Subcutaneous abdominal adipose tissue (tissue), 5 donors: Measurements from ENCODE around the gene PDK1.

Experiments
- H3K27ac ChIP-seq: one replicate; pipeline ENCODE4 v1.7.0; 2013; ENCODE audit warnings: low read depth, mild to moderate bottlenecking, inconsistent platforms, low read length, moderate library complexity
- H3K27me3 ChIP-seq, 5 donors: one replicate each; pipeline ENCODE4 v1.7.0; 2013; ENCODE audit warnings: low read length in 5 of 5, inconsistent platforms in 1 of 5; ENCODE audit not compliant: control insufficient read depth in 5 of 5, insufficient read depth in 4 of 5
- H3K36me3 ChIP-seq, 5 donors: one replicate each; pipeline ENCODE4 v1.7.0; 2013; ENCODE audit warnings: low read length in 5 of 5; ENCODE audit not compliant: control insufficient read depth in 5 of 5, insufficient read depth in 5 of 5
- H3K4me1 ChIP-seq, 5 donors: one replicate each; pipeline ENCODE4 v1.7.0; 2013; ENCODE audit warnings: low read length in 5 of 5, mild to moderate bottlenecking in 3 of 5, moderate library complexity in 1 of 5; ENCODE audit not compliant: control insufficient read depth in 5 of 5, insufficient read depth in 5 of 5
- H3K4me3 ChIP-seq, 5 donors: one replicate each; pipeline ENCODE4 v1.7.0; 2013; ENCODE audit warnings: low read length in 5 of 5, low read depth in 1 of 5
- H3K9ac ChIP-seq, 5 donors: one replicate each; pipeline ENCODE4 v1.7.0; 2013; ENCODE audit warnings: low read length in 5 of 5, mild to moderate bottlenecking in 4 of 5, moderate library complexity in 3 of 5
- H3K9me3 ChIP-seq, 5 donors: one replicate each; pipeline ENCODE4 v1.7.0; 2013; ENCODE audit warnings: low read length in 5 of 5; ENCODE audit not compliant: control insufficient read depth in 5 of 5
- donor health status: healthy.
- donor health status: healthy.
- donor health status: healthy.
- donor health status: healthy.
- donor health status: healthy.

Gene PDK1

DNA sequence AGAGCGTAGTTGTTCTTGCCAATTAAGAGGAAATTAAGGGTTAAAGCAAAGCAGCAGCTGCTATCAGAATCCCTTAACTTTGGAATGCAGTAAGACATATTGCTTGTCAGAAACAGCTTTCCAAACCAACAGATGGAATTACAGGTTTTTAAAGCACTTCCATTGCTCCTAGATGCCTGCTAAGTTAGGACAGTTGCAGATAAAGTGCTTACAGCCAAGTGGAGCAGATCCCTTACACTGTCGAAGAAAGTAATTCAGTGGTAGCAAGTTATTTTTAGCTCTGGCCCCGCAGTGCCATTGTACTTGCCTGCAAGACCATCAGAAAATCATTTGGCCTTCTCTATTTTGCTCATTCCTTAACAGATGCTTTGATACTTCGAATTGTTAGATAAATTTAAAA, 5.4 kb downstream of the PDK1 start:
- no peak overlapping the region for H3K4me3 ChIP-seq
- H3K9ac ChIP-seq, result no peak overlapping the region
- H3K4me1 ChIP-seq, result peaks cover 4 to 27% (median 15%) of the 10 kb centered on the region in 5 donors
- H3K9me3 ChIP-seq, result no peaks in the 10 kb centered on the region
- H3K27me3 ChIP-seq, result no peaks in the 10 kb centered on the region
- H3K27ac ChIP-seq, result no peak overlapping the region
- H3K36me3 ChIP-seq, result peaks cover 3 to 19% (median 8%) of the 10 kb centered on the region in 5 donors

DNA sequence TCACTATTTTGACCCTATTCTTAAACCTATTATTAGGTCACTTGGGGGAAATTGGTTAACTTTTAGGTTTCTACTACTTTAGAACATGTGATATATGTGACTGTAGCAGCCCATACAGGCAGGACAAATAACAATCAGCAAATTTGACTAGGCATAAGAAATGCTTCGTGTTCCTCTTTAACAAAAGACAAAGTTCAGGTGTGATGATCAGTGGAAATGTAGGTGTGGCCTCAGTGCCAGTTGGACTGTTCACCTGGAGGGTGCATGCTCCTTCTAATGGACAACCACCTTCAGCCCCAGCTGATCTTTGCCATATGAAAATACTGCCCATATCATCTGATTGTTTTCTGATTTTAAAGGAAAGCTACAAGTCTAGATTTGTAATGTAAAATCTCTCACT, 6.4 kb downstream of the PDK1 start:
- Histone ChIP-seq H3K4me1 (peaks cover 0 to 17% (median 5%) of the 10 kb centered on the region in 5 donors), H3K9ac (no peak overlapping the region), H3K36me3 (peaks cover 3 to 21% (median 8%) of the 10 kb centered on the region in 5 donors), H3K27me3 (no peaks in the 10 kb centered on the region), H3K9me3 (no peaks in the 10 kb centered on the region), H3K4me3 (no peak overlapping the region), H3K27ac (no peak overlapping the region)

DNA sequence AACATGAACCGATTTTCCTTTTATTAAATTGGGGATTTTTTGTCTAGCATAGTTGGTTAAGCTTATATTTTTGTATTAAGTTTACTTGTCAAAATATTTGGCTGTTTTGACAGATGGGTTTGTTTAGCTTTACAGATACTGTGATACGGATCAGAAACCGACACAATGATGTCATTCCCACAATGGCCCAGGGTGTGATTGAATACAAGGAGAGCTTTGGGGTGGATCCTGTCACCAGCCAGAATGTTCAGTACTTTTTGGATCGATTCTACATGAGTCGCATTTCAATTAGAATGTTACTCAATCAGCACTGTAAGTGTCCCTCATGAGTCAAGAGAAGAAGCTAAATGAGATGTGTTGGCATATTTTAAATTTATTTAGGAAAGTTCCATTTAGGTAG, 8.5 kb downstream of the PDK1 start:
- Histone ChIP-seq H3K27me3 (no peaks in the 10 kb centered on the region), H3K4me1 (peaks cover 0 to 8% (median 0%) of the 10 kb centered on the region in 5 donors), H3K36me3 (peaks cover 8 to 32% (median 21%) of the 10 kb centered on the region in 5 donors), H3K27ac (no peak overlapping the region), H3K9ac (no peak overlapping the region), H3K4me3 (no peak overlapping the region), H3K9me3 (no peaks in the 10 kb centered on the region)

DNA sequence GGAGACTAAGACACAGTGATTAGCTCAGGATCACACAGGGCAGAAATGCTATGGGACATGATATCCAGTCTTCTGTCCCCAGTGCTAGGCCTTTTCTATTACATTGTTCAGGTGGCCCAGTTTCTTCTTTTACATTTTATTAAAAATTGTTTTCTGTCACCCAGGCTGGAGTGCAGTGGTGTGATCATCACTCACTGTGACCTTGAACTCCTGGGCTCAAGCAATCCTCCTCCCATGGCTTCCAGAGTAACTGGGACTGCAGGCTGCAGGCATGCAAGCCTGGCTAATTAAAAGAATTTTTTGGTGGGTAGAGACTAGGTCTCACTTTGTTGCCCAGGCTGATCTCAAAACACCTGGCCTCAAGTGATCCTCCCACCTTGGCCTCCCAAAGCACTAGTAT, 15.4 kb downstream of the PDK1 start:
- Histone ChIP-seq H3K9ac (no peak overlapping the region), H3K4me3 (no peak overlapping the region), H3K27ac (no peak overlapping the region), H3K4me1 (no peaks in the 10 kb centered on the region), H3K9me3 (peaks cover 0 to 9% (median 6%) of the 10 kb centered on the region in 5 donors), H3K27me3 (no peaks in the 10 kb centered on the region), H3K36me3 (peaks cover 10 to 40% (median 34%) of the 10 kb centered on the region in 5 donors)

DNA sequence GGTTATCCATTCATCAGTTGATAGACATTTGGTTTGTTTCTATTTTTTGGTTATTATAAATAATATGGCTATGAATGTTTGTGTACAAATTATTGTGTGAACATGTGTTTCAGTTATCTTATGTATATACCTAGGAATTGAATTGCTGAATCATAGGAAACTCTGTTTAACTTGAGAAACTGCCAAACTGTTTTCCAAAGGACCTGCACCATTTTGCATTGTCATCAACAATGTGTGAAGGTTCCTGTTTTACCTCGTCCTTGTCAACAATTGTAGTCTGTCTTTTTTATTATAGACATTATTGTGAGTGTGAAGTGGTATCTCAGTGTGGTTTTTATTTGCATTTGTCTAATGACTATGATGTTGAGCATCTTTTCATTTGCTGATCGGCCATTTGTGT, 17.1 kb downstream of the PDK1 start:
- no peaks in the 10 kb centered on the region for H3K27me3 ChIP-seq
- no peak overlapping the region for H3K27ac ChIP-seq
- peaks cover 10 to 36% (median 34%) of the 10 kb centered on the region in 5 donors for H3K36me3 ChIP-seq
- no peak overlapping the region for H3K4me3 ChIP-seq
- H3K9me3 ChIP-seq, result peaks cover 2 to 14% (median 12%) of the 10 kb centered on the region in 5 donors
- no peak overlapping the region for H3K9ac ChIP-seq
- no peaks in the 10 kb centered on the region for H3K4me1 ChIP-seq

DNA sequence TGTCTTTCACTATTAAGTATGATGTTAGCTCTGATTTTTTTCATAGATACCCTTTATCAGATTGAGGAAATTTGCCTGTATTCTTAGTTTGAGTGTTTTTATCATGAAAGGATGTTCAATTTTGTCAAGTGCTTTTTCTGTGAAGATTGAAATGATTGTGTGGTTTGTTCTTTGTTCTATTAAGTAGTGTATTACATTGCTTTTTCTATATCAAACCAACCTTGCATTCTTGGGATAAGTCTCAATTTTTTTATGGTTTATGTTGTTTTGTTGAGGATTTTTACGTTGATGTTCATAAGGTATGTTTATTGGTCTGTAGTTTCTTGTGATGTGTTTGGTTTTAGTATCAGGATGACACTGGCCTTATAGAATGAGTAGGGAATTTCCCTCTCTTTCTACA, 19.1 kb downstream of the PDK1 start:
- H3K9ac ChIP-seq, result no peak overlapping the region
- H3K4me1 ChIP-seq, result no peaks in the 10 kb centered on the region
- no peak overlapping the region for H3K27ac ChIP-seq
- peaks cover 8 to 16% (median 14%) of the 10 kb centered on the region in 5 donors for H3K9me3 ChIP-seq
- no peak overlapping the region for H3K4me3 ChIP-seq
- H3K36me3 ChIP-seq, result peaks cover 8 to 39% (median 24%) of the 10 kb centered on the region in 5 donors
- no peaks in the 10 kb centered on the region for H3K27me3 ChIP-seq

DNA sequence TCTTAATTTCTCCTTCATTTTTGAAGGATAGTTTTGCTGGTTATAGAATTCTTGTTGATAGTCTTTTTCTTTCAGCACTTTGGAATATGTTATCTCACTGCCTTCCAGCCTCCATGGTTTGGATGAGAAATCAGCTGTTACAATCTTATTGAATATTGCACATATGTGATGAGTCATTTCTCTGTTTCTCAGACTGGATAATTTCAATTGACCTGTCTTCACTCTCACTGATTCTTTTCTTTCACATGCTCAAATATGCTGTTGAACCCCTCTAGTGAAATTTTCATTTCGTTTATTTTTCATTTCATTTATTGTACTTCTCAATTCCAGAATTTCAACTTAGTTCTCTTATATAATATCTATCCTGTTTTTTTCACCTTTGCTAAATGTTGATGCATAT, 22.2 kb downstream of the PDK1 start:
- no peak overlapping the region for H3K4me3 ChIP-seq
- H3K9me3 ChIP-seq, result peaks cover 8 to 16% (median 14%) of the 10 kb centered on the region in 5 donors
- H3K27ac ChIP-seq, result no peak overlapping the region
- H3K4me1 ChIP-seq, result no peaks in the 10 kb centered on the region
- no peaks in the 10 kb centered on the region for H3K27me3 ChIP-seq
- no peak overlapping the region for H3K9ac ChIP-seq
- peaks cover 10 to 49% (median 15%) of the 10 kb centered on the region in 5 donors for H3K36me3 ChIP-seq

DNA sequence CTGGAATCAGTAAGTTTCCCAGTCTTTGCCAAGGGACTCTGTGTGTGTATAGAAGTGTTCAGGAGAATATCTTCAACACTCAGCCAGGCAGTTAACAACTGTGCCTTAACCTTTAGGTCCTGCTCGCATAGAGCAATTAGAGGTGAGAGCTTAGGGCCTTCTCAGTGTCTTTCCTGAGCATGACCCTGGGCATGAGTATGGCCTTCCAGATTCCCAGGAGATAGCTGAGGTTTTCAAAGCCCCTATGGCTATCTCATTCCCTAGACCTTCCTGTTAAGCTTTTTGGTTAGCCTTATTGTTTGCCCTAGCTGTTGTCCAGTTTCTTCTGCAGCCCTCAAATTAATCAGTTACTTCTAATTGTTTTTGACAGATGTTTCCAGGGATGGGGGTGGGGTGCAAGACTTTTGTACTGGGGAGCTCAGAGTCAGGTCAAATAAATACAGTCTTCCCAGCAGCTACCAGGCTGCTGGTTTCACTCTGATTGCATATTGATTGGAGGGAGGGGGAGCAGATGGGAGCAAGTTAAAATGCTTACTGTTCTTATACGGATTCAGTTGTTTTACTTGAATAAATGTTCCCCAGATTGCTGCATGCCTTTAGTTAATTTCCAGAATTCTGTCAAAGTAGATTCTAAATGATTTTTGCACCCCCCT, 23.1 kb downstream of the PDK1 start:
- peaks cover 10 to 45% (median 15%) of the 10 kb centered on the region in 5 donors for H3K36me3 ChIP-seq
- H3K4me3 ChIP-seq, result no peak overlapping the region
- no peak overlapping the region for H3K27ac ChIP-seq
- H3K4me1 ChIP-seq, result no peaks in the 10 kb centered on the region
- peaks cover 8 to 16% (median 14%) of the 10 kb centered on the region in 5 donors for H3K9me3 ChIP-seq
- no peak overlapping the region for H3K9ac ChIP-seq
- H3K27me3 ChIP-seq, result no peaks in the 10 kb centered on the region

DNA sequence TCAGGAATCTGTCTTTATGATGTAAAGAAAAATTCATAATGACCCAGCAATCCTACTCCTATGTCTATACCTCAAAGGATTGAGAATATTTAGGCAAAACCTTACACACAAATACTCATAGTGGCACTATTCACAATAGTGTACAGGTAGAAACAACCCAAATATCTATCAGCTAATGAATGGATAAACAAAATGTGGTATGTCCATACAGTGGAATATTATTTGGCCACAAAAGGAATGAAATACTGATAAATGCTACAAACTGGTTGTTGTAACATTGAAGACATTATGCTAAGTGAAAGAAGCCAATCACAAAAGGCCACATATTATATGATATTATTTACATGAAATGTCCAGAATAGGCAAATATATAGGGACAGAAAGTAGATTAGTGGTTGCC, 24.7 kb downstream of the PDK1 start:
- H3K9ac ChIP-seq, result no peak overlapping the region
- no peak overlapping the region for H3K27ac ChIP-seq
- no peak overlapping the region for H3K4me3 ChIP-seq
- H3K36me3 ChIP-seq, result peaks cover 10 to 35% (median 15%) of the 10 kb centered on the region in 5 donors
- H3K4me1 ChIP-seq, result no peaks in the 10 kb centered on the region
- peaks cover 7 to 11% (median 7%) of the 10 kb centered on the region in 5 donors for H3K9me3 ChIP-seq
- H3K27me3 ChIP-seq, result no peaks in the 10 kb centered on the region

DNA sequence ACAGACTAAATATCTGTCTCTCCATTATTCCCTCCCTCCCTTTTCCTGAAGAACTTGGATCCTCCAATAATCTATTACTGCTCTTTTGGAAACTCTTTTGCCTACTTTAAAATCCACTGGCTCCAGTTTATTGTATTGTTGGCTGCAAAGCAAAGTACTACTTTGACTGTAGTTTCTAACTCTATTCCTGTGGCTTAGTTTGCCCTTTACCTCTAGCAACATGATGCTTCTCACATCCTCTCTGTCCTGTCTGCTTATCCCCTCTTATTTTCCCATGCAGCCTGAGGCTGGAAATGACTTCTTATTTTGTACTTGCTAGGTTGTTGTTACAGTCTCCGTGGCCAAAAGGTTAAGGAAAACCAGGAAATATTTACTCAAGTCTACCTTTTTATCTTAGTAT, 26.8 kb downstream of the PDK1 start:
- Histone ChIP-seq H3K36me3 (peaks cover 18 to 37% (median 23%) of the 10 kb centered on the region in 5 donors), H3K27ac (no peak overlapping the region)

More for the DNA sequence above, 26.8 kb downstream of the PDK1 start:
- Histone ChIP-seq H3K4me1 (no peaks in the 10 kb centered on the region), H3K4me3 (no peak overlapping the region), H3K9ac (no peak overlapping the region), H3K9me3 (peaks cover 3 to 8% (median 6%) of the 10 kb centered on the region in 5 donors), H3K27me3 (no peaks in the 10 kb centered on the region)
